Stimulated activated naive CD8-positive, alpha-beta T cell treated with anti-CD3 and anti-CD28 coated beads, Interleukin-15, Interleukin-2, amounts not matched to agents 100 ng/mL and 50 ng/mL, for 24 hours (primary cell): Measurements from ENCODE around the gene MYBBP1A.

Source experiments
- H3K27ac Mint-ChIP-seq: one replicate; pipeline ENCODE4 v1.8.0; 2021; ENCODE audit warnings: mild to moderate bottlenecking, mixed read lengths
- H3K27me3 Mint-ChIP-seq: one replicate; pipeline ENCODE4 v1.8.0; 2021; ENCODE audit warnings: mixed read lengths
- H3K36me3 Mint-ChIP-seq: one replicate; pipeline ENCODE4 v1.8.0; 2021; ENCODE audit warnings: low read depth, mixed read lengths
- H3K4me1 Mint-ChIP-seq: one replicate; pipeline ENCODE4 v1.8.0; 2021; ENCODE audit warnings: low read depth, mixed read lengths
- H3K4me3 Mint-ChIP-seq: one replicate; pipeline ENCODE4 v1.8.0; 2021; ENCODE audit warnings: mild to moderate bottlenecking, mixed read lengths
- H3K9me3 Mint-ChIP-seq: one replicate; pipeline ENCODE4 v1.8.0; 2021; ENCODE audit warnings: mixed read lengths

Gene MYBBP1A

DNA sequence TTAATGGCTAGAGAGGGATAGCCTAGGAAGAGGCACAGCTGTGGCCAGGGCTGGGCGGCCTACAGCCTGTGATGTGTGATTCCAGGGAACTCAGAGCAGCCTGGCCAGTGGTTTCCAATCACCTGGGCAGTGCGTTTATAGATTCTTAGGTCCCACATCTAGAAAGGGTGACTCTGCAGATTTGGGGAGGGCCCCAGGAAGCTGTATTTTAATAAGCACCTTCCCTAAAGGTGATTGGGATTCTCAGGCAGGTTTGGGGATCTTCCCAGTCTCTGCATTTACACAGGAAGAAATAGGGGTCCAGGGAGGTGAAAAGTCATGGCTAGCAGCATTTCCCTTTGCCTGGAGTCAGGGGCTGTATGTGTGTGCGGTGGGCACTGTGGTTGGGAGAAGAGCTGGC lies 47.0 kb downstream of the MYBBP1A start:
- Mint-ChIP-seq H3K27ac (no peak overlapping the region), H3K36me3 (no peaks in the 10 kb centered on the region), H3K4me1 (peaks cover 40% of the 10 kb centered on the region), H3K9me3 (no peaks in the 10 kb centered on the region), H3K4me3 (no peak overlapping the region), H3K27me3 (no peaks in the 10 kb centered on the region)

GRCh38 chr17:4507361-4508111 lies 47.6 kb downstream of the MYBBP1A start:
- H3K27ac Mint-ChIP-seq: peak overlapping the region; percentile 49
- no peak overlapping the region for H3K4me3 Mint-ChIP-seq
- peaks cover 40% of the 10 kb centered on the region for H3K4me1 Mint-ChIP-seq
- H3K36me3 Mint-ChIP-seq: no peaks in the 10 kb centered on the region
- H3K27me3 Mint-ChIP-seq: peaks cover 6% of the 10 kb centered on the region
- no peaks in the 10 kb centered on the region for H3K9me3 Mint-ChIP-seq

- H3K4me3 Mint-ChIP-seq: no peak overlapping the region
- H3K4me1 Mint-ChIP-seq: peaks cover 40% of the 10 kb centered on the region
- H3K27me3 Mint-ChIP-seq: peaks cover 9% of the 10 kb centered on the region
- no peaks in the 10 kb centered on the region for H3K9me3 Mint-ChIP-seq
- H3K36me3 Mint-ChIP-seq: no peaks in the 10 kb centered on the region
- H3K27ac Mint-ChIP-seq: no peak overlapping the region
Observed at GRCh38 chr17:4506892-4507291, 48.3 kb downstream of the MYBBP1A start.

DNA sequence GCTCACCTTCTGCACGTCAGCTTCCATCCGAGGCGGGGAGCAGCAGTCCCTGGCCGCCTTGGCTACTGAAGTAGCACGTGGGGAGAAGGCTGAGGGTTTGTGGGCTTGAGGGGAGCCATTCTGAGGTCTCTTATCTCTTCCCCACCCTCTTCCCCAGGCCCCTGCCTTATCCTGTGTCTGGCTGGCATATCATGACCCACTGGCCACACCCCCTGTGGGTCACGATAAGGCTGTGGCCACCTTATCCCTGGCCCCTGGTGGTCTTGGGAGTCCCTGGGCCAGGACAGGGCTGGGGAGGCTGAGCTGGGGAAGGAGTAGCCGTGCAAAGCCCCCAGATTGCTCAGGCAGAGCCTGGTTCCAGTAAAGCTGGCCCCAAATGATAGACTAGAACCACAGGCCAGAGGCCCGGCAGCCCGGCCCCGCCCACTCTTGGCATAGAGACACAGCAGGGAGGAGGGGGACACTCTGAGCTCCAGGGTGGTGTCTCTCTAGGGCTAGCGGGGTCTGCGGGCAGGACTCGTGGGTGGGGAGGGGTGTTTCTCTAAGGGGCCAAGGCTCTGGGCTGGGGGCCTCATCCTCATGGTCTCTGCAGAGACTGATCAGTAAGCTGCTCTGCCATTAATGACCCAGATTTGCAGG lies 48.9 kb downstream of the MYBBP1A start:
- H3K4me1 Mint-ChIP-seq: peaks cover 40% of the 10 kb centered on the region
- no peak overlapping the region for H3K4me3 Mint-ChIP-seq
- no peaks in the 10 kb centered on the region for H3K9me3 Mint-ChIP-seq

GRCh38 chr17:4505187-4505586 lies 50.0 kb downstream of the MYBBP1A start:
- H3K27ac Mint-ChIP-seq: no peak overlapping the region
- no peaks in the 10 kb centered on the region for H3K36me3 Mint-ChIP-seq
- peaks cover 26% of the 10 kb centered on the region for H3K27me3 Mint-ChIP-seq
- no peaks in the 10 kb centered on the region for H3K9me3 Mint-ChIP-seq
- H3K4me1 Mint-ChIP-seq: peaks cover 46% of the 10 kb centered on the region
- no peak overlapping the region for H3K4me3 Mint-ChIP-seq

More for the DNA sequence above, 48.9 kb downstream of the MYBBP1A start:
- Mint-ChIP-seq H3K36me3 (no peaks in the 10 kb centered on the region), H3K27ac (no peak overlapping the region), H3K27me3 (peaks cover 15% of the 10 kb centered on the region)

DNA sequence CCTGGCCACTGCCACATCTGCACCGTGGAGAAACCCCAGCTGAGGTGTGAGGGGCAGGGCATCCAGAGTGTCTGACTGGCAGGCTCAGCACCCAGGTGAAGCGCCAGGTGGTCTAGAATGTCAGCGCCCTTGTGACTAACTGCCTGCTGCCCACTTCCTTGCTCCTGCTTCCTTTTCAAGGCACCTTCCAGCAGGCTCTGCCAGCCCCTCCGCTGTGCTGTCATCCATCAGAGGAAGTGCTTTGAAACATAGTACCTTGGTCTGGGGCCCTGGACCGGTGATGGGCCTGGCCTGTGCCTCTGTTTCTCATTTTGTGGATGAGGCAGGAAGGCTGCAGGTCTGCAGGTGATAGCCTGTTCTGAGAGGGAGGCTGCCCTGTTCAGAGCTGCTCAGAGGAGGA lies 51.0 kb downstream of the MYBBP1A start:
- H3K4me1 Mint-ChIP-seq: peaks cover 47% of the 10 kb centered on the region
- no peak overlapping the region for H3K4me3 Mint-ChIP-seq
- no peaks in the 10 kb centered on the region for H3K9me3 Mint-ChIP-seq
- no peak overlapping the region for H3K27ac Mint-ChIP-seq
- H3K36me3 Mint-ChIP-seq: no peaks in the 10 kb centered on the region
- peaks cover 35% of the 10 kb centered on the region for H3K27me3 Mint-ChIP-seq

DNA sequence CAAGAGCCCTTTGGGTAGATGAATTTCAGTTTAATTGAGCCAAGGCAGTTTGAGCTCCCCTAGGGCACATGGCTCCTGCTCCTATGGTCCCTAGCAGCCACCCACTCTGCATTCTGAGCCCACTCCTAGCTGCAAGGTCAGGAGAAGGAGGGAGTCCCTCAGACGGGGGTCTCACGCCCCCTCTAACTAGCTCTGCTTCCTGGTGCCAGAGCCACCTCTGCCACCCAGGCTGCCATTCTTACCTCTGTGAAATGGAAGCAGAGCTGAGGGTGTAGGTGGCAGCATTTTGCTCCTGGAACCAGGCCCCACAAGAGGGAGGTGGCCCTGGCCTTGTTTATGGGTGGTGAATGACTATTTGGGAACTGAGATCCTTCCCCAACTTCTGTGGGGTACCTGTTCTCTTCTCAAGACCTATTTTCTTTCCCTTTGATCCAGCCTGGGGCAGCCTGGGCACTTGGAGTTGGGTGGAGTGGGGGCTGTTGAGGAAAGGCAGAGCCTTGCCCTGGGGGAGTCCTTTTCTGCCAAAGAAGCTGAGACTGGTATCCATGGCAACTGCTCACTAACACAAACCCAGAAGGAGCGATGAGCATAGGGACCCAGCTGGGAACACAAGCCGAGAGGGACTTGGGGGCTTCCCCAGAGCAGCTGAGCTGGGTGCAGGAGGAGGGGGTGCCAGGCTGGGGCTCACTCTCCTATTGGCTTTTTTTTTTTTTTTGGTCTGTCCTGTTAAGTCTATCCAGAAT lies 51.7 kb downstream of the MYBBP1A start:
- H3K36me3 Mint-ChIP-seq: no peaks in the 10 kb centered on the region
- H3K9me3 Mint-ChIP-seq: no peaks in the 10 kb centered on the region
- H3K4me3 Mint-ChIP-seq: no peak overlapping the region
- no peak overlapping the region for H3K27ac Mint-ChIP-seq
- peaks cover 39% of the 10 kb centered on the region for H3K4me1 Mint-ChIP-seq
- H3K27me3 Mint-ChIP-seq: peaks cover 35% of the 10 kb centered on the region

- Mint-ChIP-seq H3K9me3 (no peaks in the 10 kb centered on the region), H3K4me1 (peaks cover 36% of the 10 kb centered on the region), H3K27me3 (peaks cover 35% of the 10 kb centered on the region), H3K36me3 (no peaks in the 10 kb centered on the region), H3K27ac (no peak overlapping the region), H3K4me3 (no peak overlapping the region)
Observed at GRCh38 chr17:4502466-4503154, 52.6 kb downstream of the MYBBP1A start.

DNA sequence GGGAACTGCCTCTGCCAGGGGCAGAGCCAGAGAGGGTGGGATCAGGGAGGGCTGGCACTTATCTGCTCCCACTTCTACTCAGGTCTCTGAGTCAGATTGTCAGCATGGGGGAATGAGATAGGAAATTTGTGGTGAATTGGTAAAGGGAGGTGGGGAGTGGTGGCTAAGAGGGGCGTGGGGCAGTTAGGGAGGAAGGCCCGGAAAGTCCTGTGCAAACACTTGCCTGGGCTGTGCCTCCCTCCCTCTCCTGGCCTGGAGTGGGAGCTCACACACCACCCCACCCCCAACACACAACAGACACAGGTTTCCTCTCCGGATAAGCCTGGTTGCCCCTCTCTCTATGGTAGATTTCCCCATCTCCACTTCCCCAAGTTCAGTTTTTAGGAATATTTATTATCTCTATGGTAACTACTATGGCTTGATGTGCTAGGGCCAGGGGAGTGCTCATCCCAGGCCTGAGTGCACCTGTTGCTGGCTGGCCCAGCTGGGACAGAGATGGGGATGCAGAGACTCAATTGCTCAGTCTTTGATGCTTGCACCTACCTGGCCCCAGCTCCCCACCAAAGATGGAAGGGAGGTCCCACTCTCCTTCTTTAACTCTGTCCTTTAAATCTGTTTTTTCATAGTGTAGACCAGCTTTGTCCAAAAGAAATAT lies 53.8 kb downstream of the MYBBP1A start:
- no peak overlapping the region for H3K4me3 Mint-ChIP-seq
- no peak overlapping the region for H3K27ac Mint-ChIP-seq
- H3K27me3 Mint-ChIP-seq: peaks cover 35% of the 10 kb centered on the region
- H3K4me1 Mint-ChIP-seq: peaks cover 36% of the 10 kb centered on the region
- H3K36me3 Mint-ChIP-seq: no peaks in the 10 kb centered on the region
- no peaks in the 10 kb centered on the region for H3K9me3 Mint-ChIP-seq

DNA sequence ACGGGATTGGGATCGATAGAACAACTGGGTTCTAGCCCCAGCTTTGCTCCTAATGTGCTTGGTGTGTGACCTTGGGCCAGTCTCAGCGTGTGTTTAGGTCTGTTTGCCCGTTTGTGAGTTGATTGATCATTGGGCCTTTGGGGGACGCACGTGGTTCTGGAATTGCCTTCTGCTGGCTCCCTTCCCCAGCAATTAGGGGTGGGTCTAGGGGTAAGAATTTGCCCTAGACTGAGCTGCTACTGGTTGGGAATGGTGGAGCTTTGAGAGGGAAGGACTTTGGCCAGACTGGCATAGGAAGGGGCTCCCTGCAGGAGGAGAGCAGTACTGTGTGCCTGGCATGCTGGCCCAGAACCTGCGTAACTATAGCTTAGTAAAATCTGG lies 55.0 kb downstream of the MYBBP1A start:
- no peak overlapping the region for H3K27ac Mint-ChIP-seq
- H3K9me3 Mint-ChIP-seq: no peaks in the 10 kb centered on the region
- H3K27me3 Mint-ChIP-seq: peaks cover 35% of the 10 kb centered on the region
- peaks cover 32% of the 10 kb centered on the region for H3K4me1 Mint-ChIP-seq
- H3K4me3 Mint-ChIP-seq: peak overlapping the region; percentile 37
- no peaks in the 10 kb centered on the region for H3K36me3 Mint-ChIP-seq

DNA sequence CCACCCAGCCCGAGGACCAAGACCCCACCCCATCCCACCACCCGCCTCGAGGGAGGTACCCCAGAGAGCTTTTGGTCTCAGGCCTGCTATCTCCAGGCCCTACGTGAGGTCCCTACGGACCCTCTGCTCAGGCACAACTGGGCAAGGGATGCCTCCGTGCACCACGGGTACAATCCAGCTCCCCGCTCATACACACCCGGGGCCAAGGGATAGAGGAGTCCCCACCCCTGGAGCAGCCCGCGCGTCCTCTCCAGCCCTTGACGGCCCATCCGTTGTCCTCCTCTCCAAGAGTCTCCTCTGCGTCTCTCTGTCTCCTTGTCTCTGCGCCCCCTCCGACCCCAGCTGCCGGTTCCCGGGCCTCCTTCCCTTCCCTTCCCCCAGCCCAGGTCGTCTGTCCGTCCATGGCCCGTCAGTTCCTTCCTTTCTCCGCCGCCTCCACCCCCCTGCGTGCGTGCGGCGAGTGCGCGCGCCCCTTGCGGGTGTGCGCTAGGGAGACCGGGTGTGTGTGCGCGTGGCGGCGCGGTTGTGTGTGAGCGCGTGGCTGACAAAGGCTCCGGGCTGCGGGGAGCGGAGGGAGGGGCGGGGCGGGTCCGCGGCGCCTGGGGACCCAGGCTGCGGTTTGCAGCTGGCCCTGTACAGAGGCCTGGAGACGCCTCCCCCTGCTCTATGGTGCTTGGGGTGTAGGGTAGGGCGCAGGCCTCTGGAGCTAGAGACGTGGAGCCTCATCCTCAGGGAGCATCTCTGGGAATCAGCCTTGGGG lies 55.6 kb downstream of the MYBBP1A start:
- peaks cover 35% of the 10 kb centered on the region for H3K27me3 Mint-ChIP-seq

GRCh38 chr17:4498461-4499397 lies 56.5 kb downstream of the MYBBP1A start, which contains the start of gene SPNS2:
Gene SPNS2, plus strand, starts transcription at chr17:4498881. Its CDS starts 167 bp downstream, at chr17:4499048.
- H3K27me3 Mint-ChIP-seq: peaks cover 35% of the 10 kb centered on the region
- no peak within 1 kb of the TSS for H3K27ac Mint-ChIP-seq
- peak within 1 kb of the TSS; percentile 72 for H3K4me3 Mint-ChIP-seq
- H3K36me3 Mint-ChIP-seq: no peaks in the 10 kb centered on the region
- no peaks in the 10 kb centered on the region for H3K9me3 Mint-ChIP-seq
- H3K4me1 Mint-ChIP-seq: peaks cover 18% of the 10 kb centered on the region

More for the DNA sequence above, 55.6 kb downstream of the MYBBP1A start:
- Mint-ChIP-seq H3K9me3 (no peaks in the 10 kb centered on the region), H3K4me1 (peaks cover 26% of the 10 kb centered on the region), H3K27ac (no peak overlapping the region), H3K36me3 (no peaks in the 10 kb centered on the region), H3K4me3 (peak overlapping the region; percentile 72)
